Gastrocnemius medialis (tissue), 4 donors: Measurements from ENCODE around the gene LHX3.

ENCODE experiments used
- POLR2A ChIP-seq, 2 donors: fragments of 450-650 bp; IDR thresholded peaks; one replicate each; pipeline ENCODE4 v1.6.1; 2017; ENCODE audit warnings: antibody characterized with exemption in 2 of 2, mild to moderate bottlenecking in 2 of 2, moderate library complexity in 2 of 2
- TF ChIP-seq, protein P1 (sequence below), 5 experiments: fragments of 450-650 bp in 3 of 5; fragments of 200-600 bp in 2 of 5; sonication (generic) in 2 of 5; IDR thresholded peaks in 4 of 5; conservative IDR thresholded peaks in 1 of 5; 1 replicate in 4 of 5; 2 replicates in 1 of 5; pipeline ENCODE4 v1.5.1; 2016 to 2019; ENCODE audit warnings: antibody characterized with exemption in 5 of 5, mild to moderate bottlenecking in 3 of 5, moderate library complexity in 3 of 5

DNA sequence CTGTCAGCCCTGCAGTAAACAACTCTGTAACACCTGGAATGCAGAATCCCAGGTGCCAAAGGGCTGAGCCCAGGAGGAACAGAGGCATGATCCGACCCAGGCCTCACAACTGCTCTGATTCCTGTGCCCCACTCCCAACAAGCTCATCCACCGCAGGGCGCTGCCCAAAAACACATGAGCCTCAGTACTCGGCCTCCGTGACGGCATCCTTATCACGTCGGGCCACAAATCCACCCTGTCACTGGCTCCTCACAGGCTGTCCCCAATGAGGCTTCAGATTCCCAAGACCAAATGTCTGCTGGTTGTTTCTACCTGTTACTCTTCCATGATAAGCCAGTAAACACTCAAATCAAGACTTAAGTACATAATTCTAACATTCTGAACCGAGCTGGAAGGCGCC, 25.4 kb upstream of the LHX3 start:
- TF ChIP-seq, protein P1, sequence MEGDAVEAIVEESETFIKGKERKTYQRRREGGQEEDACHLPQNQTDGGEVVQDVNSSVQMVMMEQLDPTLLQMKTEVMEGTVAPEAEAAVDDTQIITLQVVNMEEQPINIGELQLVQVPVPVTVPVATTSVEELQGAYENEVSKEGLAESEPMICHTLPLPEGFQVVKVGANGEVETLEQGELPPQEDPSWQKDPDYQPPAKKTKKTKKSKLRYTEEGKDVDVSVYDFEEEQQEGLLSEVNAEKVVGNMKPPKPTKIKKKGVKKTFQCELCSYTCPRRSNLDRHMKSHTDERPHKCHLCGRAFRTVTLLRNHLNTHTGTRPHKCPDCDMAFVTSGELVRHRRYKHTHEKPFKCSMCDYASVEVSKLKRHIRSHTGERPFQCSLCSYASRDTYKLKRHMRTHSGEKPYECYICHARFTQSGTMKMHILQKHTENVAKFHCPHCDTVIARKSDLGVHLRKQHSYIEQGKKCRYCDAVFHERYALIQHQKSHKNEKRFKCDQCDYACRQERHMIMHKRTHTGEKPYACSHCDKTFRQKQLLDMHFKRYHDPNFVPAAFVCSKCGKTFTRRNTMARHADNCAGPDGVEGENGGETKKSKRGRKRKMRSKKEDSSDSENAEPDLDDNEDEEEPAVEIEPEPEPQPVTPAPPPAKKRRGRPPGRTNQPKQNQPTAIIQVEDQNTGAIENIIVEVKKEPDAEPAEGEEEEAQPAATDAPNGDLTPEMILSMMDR (IDR thresholded peaks at IDR 0.05 in 4 of 5, conservative IDR thresholded peaks at IDR 0.05 in 1 of 5) = no peak
- no peak for TF ChIP-seq POLR2A (IDR thresholded peaks at IDR 0.05)
